Epidermal melanocyte (primary cell): ENCODE results near the gene KNTC1.
"Not testable (repeated sequence)": the region's sequence is repeated elsewhere in the genome, so short reads cannot be mapped to it uniquely, and the experiment has no call there.

Experiments
- DNase-seq: peaks from one replicate; pipeline ENCODE4 v3.0.0; 2011; ENCODE audit warnings: low spot score; ENCODE audit not compliant: insufficient read length

Gene KNTC1, protein sequence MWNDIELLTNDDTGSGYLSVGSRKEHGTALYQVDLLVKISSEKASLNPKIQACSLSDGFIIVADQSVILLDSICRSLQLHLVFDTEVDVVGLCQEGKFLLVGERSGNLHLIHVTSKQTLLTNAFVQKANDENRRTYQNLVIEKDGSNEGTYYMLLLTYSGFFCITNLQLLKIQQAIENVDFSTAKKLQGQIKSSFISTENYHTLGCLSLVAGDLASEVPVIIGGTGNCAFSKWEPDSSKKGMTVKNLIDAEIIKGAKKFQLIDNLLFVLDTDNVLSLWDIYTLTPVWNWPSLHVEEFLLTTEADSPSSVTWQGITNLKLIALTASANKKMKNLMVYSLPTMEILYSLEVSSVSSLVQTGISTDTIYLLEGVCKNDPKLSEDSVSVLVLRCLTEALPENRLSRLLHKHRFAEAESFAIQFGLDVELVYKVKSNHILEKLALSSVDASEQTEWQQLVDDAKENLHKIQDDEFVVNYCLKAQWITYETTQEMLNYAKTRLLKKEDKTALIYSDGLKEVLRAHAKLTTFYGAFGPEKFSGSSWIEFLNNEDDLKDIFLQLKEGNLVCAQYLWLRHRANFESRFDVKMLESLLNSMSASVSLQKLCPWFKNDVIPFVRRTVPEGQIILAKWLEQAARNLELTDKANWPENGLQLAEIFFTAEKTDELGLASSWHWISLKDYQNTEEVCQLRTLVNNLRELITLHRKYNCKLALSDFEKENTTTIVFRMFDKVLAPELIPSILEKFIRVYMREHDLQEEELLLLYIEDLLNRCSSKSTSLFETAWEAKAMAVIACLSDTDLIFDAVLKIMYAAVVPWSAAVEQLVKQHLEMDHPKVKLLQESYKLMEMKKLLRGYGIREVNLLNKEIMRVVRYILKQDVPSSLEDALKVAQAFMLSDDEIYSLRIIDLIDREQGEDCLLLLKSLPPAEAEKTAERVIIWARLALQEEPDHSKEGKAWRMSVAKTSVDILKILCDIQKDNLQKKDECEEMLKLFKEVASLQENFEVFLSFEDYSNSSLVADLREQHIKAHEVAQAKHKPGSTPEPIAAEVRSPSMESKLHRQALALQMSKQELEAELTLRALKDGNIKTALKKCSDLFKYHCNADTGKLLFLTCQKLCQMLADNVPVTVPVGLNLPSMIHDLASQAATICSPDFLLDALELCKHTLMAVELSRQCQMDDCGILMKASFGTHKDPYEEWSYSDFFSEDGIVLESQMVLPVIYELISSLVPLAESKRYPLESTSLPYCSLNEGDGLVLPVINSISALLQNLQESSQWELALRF (N-terminal part only)

DNA sequence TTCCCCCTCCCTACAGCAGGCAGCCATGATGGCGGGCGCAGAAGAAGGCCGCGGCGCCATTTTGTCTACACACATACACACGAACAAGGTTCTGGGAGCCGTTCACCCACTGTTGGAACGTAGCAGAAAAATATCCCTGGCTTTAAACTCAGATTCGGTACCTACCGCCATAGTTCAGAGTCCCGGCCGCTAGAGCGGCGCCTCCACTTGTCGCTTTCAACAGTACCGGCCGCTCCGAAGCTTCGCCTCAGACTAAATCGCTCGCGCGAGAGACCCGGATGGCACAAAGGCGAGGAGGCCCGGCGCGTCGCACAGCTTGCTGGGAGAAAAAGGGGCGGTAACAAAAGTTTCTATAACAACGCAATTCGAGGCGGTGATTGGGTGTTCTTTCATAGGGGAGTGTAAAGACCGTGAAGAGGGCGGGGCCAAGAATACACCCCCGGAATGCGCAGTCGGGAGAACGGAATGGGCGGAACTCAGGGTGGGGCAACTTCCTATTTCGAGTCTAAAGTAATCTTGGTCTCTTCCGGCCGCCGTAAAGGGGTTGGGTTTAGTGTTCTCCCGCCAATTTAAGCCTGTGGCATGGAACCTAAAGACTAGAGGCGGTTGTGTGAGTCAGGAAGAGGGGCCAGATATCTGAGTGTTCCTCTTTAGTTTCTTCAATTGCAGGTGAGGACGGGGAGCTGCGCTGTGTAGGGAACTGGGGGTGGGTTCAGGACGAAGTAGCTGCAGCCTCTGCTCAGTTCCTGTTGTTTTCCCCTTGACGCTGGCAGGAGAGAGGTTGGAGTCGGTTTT is at the start of gene KNTC1, which contains the start of gene RSRC2:
TSS of gene KNTC1 (plus strand) at position 567 of the 795 bp plus-strand sequence. CDS start 2,815 bp downstream, outside the sequence.
TSS of gene RSRC2 (minus strand) at position 254 of the 795 bp plus-strand sequence. CDS start at position 171, 83 bp downstream.
- DNase-seq, result peak; percentile 94

DNA sequence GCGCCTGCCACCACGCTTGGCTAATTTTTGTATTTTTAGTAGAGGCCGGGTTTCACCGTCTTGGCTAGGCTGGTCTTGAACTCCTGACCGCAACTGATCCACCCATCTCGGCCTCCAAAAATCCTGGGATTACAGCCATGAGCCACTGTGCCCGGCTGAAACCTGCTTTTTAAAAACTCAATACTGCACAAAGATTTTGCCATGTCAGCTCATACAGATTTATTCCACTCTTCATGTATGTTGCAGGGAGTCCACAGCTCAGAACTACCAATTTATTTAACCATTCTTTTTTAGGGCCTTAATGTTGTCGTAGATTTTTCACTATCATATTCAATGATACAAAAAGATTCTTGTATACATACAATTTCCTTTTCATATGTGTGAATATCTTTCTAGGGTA is 46.3 kb upstream of the KNTC1 start:
- no peak for DNase-seq

DNA sequence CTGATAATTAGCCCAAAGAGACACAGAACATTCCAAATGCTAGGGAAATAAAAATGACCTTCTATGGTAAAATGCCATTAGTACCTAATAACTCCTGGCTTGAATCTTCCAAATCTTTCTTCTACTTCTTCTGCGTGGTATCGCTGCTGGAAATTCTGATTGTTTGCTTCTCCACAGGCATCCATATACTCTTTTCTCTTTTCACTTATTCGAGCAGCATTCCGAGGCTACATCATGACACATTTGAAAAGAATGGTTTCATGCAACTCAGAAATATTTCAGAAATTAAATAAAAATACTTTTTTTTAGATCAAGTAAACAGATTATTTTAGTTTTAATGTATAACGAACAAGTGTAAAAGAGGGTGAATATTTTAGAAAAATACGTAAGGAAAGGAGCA is 45.2 kb upstream of the KNTC1 start:
- DNase-seq, result no peak

DNA sequence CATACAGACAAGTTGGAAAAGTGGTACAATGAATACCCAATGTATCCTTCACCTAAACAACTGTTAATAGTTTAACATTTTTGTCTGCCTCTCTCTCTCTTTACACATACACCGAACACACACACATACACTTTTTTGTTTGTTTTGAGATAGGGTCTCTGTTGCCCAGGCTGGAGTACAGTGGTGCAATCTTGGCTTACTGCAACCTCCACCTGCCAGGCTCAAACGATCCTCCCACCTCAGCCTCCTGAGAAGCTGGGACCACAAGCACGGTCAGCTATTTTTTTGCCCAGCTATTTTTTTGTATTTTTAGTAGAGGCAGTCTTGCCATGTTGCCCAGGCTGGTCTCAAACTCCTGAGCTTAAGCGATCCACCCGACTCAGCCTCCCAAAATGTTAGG is 43.1 kb upstream of the KNTC1 start:
- no peak for DNase-seq

DNA sequence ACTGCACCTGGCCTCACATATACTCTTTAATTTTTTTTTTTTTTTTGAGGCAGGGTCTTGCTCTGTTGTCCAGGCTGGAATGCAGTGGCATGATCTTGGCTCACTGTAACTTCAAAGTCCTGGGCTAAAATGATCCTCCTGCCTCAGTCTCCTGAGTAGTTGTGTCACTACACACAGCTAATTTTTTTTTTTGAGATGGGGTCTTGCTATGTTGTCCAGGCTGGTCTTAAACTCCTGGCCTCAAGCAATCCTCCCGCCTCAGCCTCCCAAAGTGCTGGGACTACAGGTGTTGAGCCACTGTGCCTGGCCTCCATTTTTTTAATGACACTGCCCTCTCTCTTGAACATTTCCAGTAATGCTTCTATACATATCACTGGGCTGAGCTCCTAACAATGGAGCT is 42.7 kb upstream of the KNTC1 start:
- DNase-seq, result not testable (repeated sequence)

DNA sequence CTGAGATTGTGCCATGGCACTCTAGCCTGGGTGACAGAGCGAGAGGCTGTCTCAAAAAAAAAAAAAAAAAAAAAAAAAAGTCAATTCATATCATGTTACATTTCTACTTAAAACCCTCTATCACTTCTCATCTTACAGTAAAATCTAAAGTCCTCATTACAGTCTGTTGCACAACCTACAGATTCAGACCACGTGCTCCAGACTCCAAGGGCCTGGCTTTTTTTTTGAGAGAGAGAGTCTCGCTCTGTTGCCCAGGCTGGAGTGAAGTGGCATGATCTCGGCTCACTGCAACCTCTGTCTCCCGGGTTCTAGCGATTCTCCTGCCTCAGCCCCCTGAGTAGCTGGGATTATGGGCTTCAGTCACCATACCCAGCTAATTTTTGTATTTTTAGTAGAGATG is 40.7 kb upstream of the KNTC1 start:
- DNase-seq, result not testable (repeated sequence)

DNA sequence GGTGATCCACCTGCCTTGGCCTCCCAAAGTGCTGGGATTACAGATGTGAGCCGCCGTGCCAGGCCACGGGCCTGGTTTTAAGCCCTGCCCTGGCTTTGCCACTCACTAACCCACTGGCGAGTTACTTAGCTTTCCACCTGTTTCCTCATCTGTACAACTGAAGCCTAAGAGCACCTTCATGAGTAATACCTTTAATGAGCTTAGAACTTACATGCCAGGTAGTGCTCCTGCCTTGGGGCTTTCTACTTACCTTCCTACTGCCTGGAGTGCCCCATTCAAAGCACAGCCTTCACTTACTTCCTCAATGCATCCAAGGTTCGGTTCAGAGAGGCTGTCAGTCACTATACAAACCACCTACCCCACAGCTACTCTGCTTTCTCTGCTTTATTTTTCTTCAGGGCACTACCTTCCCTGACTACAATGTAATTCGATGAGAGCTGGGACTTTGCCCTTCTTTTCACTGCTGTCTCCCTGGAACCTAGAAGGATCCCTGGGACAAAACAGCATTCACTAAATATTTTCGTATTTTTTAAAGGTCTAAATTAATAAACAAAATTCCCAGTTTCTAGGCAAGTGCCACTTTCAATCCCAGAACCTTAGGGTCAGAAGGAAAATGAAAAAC is 40.1 kb upstream of the KNTC1 start:
- DNase-seq, result no peak

DNA sequence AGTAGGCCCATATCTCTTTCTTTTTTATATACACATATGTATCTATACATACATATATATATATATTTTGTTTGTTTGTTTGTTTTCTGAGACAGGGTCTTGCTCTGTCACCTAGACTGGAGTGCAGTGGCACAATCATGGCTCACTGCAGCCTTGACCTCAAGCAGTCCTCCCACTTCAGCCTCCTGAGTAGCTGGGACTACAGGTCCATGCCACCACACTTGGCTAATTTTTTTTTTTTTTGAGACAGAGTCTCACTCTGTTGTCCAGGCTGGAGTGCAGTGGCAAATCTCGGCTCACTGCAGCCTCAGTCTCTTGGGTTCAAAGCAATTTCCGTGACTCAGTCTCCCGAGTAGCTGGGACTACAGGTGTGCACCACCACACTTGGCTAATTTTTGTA is 39.2 kb upstream of the KNTC1 start:
- DNase-seq, result not testable (repeated sequence)

DNA sequence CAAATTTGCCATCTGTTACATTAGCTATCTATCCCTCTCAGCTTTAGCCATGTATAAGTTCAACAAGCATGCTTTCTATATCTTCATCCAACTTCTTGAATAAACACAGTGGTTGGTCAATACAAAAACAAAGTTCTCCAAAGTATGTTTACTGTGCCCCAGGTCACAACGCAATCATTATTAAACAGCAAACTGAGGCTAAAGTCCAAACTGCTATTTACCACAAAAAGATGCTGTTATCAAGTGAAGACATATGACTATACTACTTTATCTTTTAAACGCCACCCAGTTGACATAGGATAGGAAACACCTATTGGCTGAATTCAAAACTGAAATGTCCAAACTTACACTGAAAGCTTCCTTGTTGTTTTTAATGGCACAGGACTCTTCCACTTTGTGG is 38.0 kb upstream of the KNTC1 start:
- DNase-seq, result no peak

DNA sequence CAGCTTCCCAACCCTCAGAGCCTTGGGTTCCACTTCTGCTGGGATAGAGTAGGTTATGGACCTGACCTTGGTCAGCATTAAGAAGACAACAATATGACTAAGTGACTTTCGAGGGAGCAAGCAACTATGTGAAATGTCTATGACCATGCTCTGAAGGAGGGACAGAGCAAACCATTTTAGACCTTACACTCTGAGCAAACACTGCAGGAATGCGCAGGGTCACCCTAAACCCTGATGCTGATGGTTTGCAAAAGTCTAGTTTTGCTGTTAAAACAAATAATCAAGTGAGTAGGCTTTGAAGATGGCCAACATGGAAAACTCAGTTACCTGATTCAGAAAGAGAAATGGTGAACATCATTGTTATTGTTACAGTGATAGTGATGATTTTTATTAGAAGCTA is 35.1 kb upstream of the KNTC1 start:
- no peak for DNase-seq

DNA sequence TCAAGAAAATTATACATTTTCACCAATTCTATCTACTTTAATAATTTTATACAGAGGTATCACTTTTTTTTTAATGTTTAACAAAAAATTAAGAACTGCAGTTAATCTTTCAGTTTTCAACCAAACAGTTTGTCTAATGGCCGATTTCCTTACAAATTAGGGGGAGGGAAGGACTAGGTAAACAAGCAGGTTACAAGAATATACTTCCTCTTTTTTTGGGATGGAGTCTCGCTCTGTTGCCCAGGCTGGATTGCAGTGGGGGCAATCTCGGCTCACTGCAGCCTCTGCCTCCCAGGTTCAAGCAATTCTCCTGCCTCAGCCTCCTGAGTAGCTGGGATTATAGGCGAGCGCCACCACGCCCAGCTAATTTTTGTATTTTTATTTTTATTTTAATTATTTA is 33.8 kb upstream of the KNTC1 start:
- not testable (repeated sequence) for DNase-seq

DNA sequence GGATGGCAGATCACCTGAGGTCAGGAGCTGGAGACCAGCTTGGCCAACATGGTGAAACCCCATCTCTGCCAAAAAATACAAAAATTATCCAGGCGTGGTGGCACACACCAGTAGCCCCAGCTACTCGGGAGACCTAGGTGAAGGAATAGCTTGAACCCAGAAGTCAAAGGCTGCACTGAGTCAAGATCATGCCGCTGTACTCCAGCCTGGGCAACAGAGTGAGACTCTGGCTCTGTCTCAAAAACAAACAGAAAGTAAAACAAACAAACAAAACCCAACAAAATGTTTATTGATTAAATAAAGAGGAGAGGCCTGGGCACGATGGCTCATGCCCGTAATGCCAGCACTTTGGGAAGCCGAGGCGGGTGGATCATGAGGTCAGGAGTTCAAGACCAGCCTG is 31.8 kb upstream of the KNTC1 start:
- no peak for DNase-seq

DNA sequence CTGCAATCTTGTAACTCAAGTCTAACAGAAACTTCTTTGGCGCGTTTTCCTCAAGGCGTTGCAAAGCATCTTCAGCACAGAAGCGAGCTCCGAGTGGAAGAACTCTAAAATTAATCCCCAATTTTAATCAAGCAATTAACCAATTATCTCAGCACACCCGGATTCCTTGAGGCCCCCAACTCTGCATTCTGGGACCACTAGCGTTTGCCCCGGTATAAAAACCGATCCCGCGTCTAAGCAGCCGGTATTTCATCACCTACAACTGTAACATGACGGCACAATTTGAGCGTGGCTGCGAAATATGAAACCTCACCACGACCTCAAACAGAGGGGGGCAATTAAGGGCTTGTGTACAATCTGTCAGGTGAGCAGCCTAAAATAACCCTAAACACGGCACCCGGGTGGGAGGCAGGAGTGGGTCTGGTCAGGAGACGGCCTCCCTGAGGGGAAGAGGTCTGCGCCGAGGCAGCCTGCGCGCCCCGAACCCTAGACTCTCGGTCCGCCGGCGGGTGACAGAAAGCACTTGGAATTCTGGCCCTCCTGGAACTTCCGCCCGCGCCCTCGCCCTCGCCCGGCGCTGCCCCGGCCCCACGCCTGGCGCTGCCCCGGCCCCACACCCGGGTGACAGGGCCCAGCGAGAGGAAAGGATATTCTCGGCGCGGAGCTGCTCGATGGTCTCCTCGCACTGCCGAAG is 26.9 kb upstream of the KNTC1 start:
- DNase-seq, result no peak

DNA sequence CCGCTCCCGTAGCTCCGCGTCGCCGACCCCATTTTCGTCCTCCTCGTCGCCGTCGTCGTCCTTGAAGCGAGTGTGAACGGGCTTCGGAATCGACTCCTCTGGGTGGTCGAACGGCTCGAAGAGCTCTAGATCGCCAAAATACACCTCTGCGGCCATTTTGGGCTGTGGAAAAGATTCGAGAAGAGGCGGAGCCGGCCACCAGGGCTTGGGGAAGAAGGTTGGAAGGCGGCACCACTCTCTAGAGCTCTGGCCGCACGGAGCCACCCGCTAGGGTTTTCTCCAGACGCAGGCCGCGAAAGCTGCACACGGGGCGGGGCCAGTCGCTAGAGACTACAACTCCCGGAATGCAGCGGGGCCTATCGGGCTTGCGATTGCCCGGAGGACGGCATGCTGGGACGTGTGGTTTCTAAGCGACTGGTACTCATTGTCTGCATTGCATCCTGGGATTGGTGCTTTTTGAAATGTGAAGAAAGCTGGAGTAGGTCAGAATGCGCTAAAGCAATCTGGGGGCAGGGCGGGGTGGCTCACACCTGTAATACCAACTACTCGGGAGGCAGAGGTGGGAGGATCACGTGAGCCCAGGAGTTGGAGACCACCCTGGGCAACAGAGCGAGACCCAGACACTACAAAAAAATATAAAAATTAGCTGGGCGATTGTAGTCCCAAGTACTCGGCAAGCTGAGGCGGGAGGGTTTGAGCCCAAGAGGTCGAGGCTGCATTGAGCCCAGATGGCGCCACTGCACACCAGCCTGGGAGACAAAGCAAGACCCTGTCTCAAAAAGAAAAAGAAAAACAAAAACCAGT is 26.2 kb upstream of the KNTC1 start, which contains the start of gene ZCCHC8:
TSS of gene ZCCHC8 (minus strand) at position 248 of the 804 bp plus-strand sequence. CDS start at position 156, 92 bp downstream.
- peak; percentile 96 for DNase-seq

DNA sequence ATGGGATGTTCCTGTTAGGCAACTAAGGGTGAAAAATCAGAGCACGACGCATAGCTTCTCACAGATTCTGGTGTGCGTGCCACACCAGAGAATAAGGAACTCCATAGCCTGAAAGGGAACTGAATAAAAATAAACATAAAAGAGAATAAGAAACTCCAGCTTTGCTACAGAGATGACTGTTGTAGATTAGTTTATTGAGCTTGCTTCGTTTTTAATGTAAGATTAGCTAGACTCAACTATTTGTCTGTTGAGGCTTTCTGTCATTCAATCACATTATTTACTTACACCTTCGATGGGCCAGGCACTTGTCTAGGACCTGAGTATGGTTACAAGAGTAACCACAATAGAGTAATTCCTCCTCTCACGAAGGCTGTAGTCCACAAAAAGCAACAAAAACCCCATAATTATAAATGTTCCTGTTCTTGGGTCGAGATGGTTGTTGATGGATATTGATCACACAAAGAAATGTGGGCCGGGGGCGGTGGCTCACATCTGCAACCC is 25.5 kb upstream of the KNTC1 start:
- DNase-seq, result no peak

DNA sequence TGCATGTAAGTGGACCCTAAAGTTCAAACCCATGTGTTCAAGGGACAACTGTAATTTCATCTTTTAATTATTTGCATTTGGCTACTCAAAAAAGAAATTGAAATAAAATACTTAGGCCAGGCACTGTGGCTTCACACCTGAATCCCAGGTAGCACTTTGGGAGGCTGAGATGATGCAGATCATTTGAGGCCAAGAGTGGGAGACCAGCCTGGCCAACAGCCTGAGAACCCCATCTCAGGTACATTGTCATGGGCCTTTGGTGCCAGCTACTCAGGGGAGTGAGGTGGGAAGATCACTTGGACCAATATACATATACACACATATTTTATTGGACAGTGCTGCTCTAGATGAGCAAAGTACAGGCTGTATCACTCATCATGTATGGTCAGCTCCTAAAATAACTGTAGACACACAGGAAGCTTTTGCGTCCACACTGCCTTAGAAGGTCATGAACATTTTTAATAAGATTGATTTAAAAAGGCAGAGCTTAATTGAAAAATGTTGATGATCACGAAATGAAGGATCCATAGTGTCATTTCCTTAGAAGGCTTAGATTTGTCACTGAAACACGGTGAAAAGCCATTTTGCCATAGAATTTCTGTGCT is 23.8 kb upstream of the KNTC1 start:
- no peak for DNase-seq

DNA sequence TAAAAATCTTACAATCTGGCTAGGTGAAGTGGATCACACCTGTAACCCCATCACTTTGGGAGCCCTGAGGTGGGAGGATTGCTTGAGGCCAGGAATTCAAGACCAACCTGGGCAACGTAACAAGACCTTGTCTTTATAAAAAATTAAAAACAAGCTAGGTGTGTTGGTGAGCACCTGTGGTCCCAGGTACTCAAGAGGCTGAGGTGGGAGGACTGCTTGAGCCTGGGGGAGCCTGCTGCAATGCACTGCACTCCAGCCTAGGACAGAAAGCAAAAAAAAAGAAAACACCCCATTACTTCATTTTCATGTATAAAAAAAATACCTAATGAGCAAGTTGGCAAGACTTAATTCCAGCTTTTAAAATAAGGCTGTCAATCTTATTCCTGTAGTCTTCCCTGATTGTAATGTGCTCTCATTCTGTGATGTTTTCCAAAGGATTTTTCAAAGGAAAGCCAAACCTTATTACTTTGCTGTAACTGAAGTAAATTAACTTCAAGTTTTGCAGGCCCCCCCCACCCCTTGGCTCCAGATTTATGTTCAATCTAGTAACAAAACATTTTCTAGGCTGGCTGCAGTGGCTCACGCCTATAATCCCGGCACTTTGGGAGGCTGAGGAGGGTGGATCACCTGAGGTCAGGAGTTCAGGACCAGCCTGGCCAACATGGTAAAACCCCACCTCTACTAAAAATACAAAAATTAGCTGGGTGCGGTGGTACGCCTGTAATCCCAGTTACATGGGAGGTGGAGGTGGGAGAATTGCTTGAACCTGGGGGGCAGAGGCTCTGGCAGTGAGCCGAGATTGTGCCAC is 23.1 kb upstream of the KNTC1 start:
- no peak for DNase-seq
